Psoas muscle (tissue), 8 donors: Measurements from ENCODE around the gene PRPF6. TPM values are rescaled to one million over a fixed set of nuclear protein-coding genes. Genes with fewer than 3 reads are reported as not detected.
"Not testable (repeated sequence)": the region's sequence is repeated elsewhere in the genome, so short reads cannot be mapped to it uniquely, and the experiment has no call there.

Experiments used
- ATAC-seq, 4 donors: fragments of 200-7000 bp; cut with Tn5 transposase; one replicate each; pipeline ENCODE4 v1.9.1; 2020; ENCODE audit warnings: moderate library complexity in 3 of 4, mild to moderate bottlenecking in 2 of 4
- DNase-seq, 2 donors: peaks; one replicate each; pipeline ENCODE4 v3.0.0-alpha.2; 2020
- H3K27ac ChIP-seq: fragments of 200-600 bp; one replicate; pipeline ENCODE4 v1.8.0; 2022
- H3K27me3 ChIP-seq, 3 donors: fragments of 200-600 bp in 1 of 3; one replicate each; pipeline versions ENCODE4 v1.6.1 to v1.8.0; 2013 to 2022; ENCODE audit warnings: low read length in 2 of 3, mild to moderate bottlenecking in 2 of 3, moderate library complexity in 1 of 3; ENCODE audit not compliant: insufficient read depth in 3 of 3
- H3K36me3 ChIP-seq, 2 donors: fragments of 200-600 bp in 1 of 2; one replicate each; pipeline versions ENCODE4 v1.6.1 to v1.8.0; 2013 to 2022; ENCODE audit warnings: low read depth in 1 of 2, mild to moderate bottlenecking in 1 of 2, moderate library complexity in 1 of 2; ENCODE audit not compliant: insufficient read depth in 1 of 2
- H3K4me1 ChIP-seq: fragments of 200-600 bp; one replicate; pipeline ENCODE4 v1.8.0; 2022
- H3K4me3 ChIP-seq: fragments of 200-600 bp; one replicate; pipeline ENCODE4 v1.8.0; 2022; ENCODE audit warnings: mild to moderate bottlenecking
- H3K9me3 ChIP-seq: fragments of 200-600 bp; one replicate; pipeline ENCODE4 v1.8.0; 2022
- whole genome bisulfite sequencing, 3 donors: extraction: QIAGEN DNeasy Blood & Tissue Kit; methylation state at CpG; one replicate each; pipeline versions ENCODE4 v1.1.6 to v1.1.7; 2013; 5-methylcytosine and 5-hydroxymethylcytosine counted together
- intact Hi-C, 2 donors: fragments of 100-400 bp; cut with DNase I; formaldehyde crosslinking; loops; one replicate each; pipeline versions ENCODE4 v1.11.0 to v1.14.2; 2022
- polyA plus RNA-seq, 3 donors: library from polyadenylated mRNA; stranded (reverse); fragments of 200-250 nt; gene quantifications; one replicate each; pipeline ENCODE4 v1.2.3, GENCODE V29; 2013
- total RNA-seq, 4 donors: library from RNA; stranded (reverse); fragmentation: NEBNext Ultra II Directional in 2 of 4; extraction: Animal tissue kit (Norgen Biotek cat#: 25700) in 2 of 4; gene quantifications; one replicate each; pipeline versions ENCODE4 v1.2.1 to v1.2.4, GENCODE V29; 2021 to 2023
- TF ChIP-seq, protein P1 (sequence below): fragments of 200-600 bp; IDR thresholded peaks from one replicate; pipeline ENCODE4 v1.8.0; 2022; ENCODE audit warnings: antibody characterized with exemption
- donor health status: healthy with polysubstance abuse.
- donor health status: DM: no; HTN: no; CAD: no; lungs with moderate emphysema.
- donor health status: Bipolar disorder and iron deficiency.
- donor health status: healthy.
- donor health status: DM: yes; HTN: yes; CAD: no.
- donor health status: DM: no; HTN: no; CAD: no.
- donor health status: DM: no; HTN: no; CAD: no.
- donor health status: DM: yes; HTN: yes; CAD: no.

PRPF6 gene
- total and polyA plus RNA-seq, 7 donors = 38.8 to 75.4 (median 56.8) TPM

DNA sequence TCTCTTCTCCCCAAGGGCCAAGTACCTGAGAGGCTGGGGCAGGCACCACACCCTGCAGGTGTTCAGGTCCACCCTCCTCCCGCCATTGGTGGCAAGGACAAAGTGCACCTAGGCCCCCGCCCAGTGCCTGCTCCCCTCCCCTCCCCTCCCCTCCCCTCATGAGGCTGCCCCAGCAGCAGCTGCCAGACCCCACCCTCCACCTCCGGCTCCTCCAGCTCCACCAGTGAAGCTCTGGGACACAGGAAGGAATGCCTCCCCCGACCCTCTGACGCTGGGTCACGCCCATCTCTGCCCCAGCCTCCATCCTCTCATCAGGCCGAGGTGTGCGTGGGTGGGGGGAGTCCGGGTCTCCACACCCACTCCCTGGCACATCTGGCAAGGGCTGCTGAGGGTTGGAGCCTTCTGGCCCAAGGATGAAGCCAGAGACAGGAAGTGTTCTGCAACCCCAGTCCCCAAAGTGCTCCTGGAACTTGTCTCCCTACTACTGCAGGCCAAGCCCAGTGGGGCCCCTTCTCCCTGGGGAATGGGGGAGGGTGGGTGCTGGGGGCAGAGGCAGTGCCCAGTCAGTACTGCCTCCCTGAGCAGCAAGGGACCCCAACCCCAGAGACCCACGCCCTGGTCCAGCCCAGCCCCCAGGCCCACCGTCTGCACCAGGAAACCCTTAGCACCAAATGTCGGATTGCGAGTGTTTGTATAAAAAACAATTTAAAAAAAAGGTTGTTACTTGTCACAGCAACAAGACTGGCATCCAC is 23.1 kb upstream of the PRPF6 start:
- H3K36me3 ChIP-seq = peaks cover 0 to 33% of the 10 kb centered on the region in 2 donors
- TF ChIP-seq, protein P1, sequence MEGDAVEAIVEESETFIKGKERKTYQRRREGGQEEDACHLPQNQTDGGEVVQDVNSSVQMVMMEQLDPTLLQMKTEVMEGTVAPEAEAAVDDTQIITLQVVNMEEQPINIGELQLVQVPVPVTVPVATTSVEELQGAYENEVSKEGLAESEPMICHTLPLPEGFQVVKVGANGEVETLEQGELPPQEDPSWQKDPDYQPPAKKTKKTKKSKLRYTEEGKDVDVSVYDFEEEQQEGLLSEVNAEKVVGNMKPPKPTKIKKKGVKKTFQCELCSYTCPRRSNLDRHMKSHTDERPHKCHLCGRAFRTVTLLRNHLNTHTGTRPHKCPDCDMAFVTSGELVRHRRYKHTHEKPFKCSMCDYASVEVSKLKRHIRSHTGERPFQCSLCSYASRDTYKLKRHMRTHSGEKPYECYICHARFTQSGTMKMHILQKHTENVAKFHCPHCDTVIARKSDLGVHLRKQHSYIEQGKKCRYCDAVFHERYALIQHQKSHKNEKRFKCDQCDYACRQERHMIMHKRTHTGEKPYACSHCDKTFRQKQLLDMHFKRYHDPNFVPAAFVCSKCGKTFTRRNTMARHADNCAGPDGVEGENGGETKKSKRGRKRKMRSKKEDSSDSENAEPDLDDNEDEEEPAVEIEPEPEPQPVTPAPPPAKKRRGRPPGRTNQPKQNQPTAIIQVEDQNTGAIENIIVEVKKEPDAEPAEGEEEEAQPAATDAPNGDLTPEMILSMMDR = no peak
- peak overlapping the region; percentile 96 for H3K27ac ChIP-seq
- intact Hi-C loops = no loop called here
- H3K4me1 ChIP-seq = peaks cover 33% of the 10 kb centered on the region
- no peaks in the 10 kb centered on the region for H3K27me3 ChIP-seq
- ATAC-seq = no peak
- WGBS, 3 donors = 42 to 52% (median 45%) methylated on average over 13 of the region's 13 CpGs
- H3K9me3 ChIP-seq = no peaks in the 10 kb centered on the region
- peak overlapping the region; percentile 100 for H3K4me3 ChIP-seq
- DNase-seq = peak in 1 of 2 donors; percentile 67

DNA sequence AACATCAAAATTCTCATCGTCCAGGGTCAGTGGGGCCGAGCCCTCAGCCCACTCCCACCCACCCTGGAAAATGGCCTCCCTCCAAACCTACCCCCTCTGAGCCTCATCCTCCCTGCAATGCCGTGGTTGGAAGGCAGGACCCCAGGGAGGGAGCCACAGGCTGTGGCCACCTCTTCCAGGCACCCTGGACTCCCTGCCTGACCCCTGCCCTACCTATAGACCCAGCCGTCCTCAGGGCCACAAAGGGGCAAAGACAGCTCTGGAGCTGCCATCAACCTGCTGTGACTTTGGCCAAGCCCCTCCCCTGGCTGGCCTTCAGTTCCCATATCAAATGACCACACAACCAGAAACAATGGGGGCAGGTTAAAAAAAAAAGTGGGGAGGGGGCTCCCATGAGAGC is 22.5 kb upstream of the PRPF6 start:
- 58 to 70% (median 60%) methylated on average over 4 of the region's 4 CpGs for WGBS, 3 donors
- Histone ChIP-seq H3K9me3 (no peaks in the 10 kb centered on the region), H3K36me3 (peaks cover 0 to 39% of the 10 kb centered on the region in 2 donors), H3K27ac (peak overlapping the region; percentile 96), H3K27me3 (no peaks in the 10 kb centered on the region), H3K4me1 (peaks cover 29% of the 10 kb centered on the region), H3K4me3 (no peak overlapping the region)
- intact Hi-C loops = no loop called here
- TF ChIP-seq, protein P1 = no peak
- no peak for ATAC-seq
- no peak for DNase-seq

DNA sequence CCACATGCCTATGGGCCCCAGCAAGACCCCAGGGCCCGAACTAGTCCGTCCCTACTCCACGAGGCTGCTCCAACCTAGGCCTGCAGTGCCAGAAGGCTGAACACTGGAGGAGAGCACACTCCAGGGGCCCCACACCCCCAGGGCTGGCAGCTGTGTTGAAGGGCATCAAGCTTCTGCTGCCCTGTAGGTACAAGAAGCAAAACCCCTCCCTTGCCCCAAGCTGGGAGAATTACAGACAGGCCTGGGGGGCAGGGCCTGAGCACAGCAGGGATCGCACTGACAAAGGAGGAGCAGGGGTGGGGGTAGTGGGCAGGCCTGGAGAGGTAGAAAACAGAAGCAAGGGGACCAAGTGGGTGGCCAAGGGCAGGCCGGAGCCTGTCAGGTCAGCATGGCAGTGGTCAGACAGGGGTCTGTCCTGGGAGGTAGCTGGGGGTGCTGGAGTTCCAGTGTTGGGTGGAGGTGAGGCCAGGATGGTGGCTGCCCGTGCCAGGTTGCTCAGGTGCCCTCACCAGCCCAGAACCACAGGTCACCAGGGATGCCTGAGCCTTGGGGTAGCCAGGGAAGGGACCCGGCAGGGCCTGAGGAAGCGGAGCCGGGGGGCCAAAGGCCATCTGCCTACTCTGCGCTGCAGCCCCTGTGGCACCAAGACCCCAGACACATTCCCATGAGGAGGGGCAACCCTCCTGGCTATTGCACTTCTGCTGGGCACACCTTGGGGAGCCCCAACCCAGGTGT is 21.8 kb upstream of the PRPF6 start:
- TF ChIP-seq, protein P1 = no peak
- Histone ChIP-seq H3K27me3 (no peaks in the 10 kb centered on the region), H3K4me1 (peaks cover 23% of the 10 kb centered on the region), H3K4me3 (no peak overlapping the region), H3K36me3 (peaks cover 0 to 46% of the 10 kb centered on the region in 2 donors), H3K9me3 (no peaks in the 10 kb centered on the region), H3K27ac (no peak overlapping the region)
- 76 to 85% (median 80%) methylated on average over 9 to 10 of the region's 10 CpGs for WGBS, 3 donors
- ATAC-seq = no peak
- intact Hi-C loops = no loop called here
- no peak for DNase-seq

DNA sequence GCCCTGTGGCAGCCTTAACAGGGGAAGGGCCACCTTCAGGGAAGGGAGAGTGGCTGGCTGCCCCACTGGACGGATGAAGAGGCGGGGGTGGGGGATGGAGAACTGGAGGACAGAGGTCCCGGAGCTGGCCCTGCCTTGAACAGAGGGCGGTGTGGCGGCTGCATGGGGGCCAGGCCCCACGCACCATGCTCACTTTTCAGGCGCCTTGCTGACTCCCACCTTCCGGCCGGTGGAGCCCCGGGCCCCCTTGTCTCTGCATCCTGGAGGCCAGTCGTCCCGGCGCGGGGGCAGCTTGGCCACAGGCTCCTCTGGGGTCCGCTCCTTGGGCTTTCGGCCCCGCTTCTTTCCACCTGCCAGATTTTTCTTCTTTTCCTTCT is 21.2 kb upstream of the PRPF6 start:
- intact Hi-C loops = no loop called here
- 87 to 92% (median 89%) methylated on average over 16 to 17 of the region's 17 CpGs for WGBS, 3 donors

DNA sequence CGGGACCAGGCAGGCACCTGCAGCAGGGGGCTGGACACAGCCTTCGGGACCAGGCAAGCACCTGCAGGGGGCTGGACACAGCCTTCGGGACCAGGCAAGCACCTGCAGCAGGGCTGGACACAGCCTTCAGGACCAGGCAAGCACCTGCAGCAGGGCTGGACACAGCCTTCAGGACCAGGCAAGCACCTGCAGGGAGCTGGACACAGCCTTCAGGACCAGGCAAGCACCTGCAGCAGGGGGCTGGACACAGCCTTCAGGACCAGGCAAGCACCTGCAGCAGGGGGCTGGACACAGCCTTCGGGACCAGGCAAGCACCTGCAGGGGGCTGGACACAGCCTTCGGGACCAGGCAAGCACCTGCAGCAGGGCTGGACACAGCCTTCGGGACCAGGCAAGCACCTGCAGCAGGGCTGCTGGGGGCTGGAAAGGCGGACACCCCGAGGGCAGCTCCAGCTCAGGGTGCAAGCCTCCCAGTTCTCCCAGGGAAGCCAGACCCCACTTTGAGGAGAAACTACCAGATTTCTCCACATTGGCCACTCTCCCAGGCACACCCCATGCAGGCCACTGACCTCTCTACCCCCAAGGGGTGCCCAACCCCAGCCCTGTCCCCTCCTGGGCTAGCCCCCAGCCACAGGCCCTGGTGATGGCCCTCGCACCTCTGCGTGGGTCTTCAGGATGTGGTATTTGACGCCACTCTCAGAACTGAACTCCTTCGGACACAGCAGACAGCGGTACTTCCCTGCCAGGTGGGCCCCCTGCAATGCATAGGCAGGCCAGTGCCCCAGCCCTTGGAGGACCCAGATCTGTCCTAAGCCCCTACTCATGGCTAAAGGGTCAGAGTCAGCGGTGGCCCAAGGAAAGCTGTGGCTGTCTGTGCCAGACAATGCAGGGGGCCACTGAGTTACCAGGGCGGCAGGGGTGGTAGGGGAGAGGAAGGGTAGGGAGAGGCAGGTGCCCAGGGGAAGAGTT is 20.0 kb upstream of the PRPF6 start:
- H3K36me3 ChIP-seq = peaks cover 0 to 51% of the 10 kb centered on the region in 2 donors
- not testable (repeated sequence) for ATAC-seq
- DNase-seq = peak in 1 of 2 donors; percentile 27

More for the DNA sequence above, 21.2 kb upstream of the PRPF6 start:
- H3K4me3 ChIP-seq = no peak overlapping the region
- H3K27ac ChIP-seq = no peak overlapping the region
- no peaks in the 10 kb centered on the region for H3K9me3 ChIP-seq
- DNase-seq (no peak), ATAC-seq (no peak)
- TF ChIP-seq, protein P1 = no peak
- H3K36me3 ChIP-seq = peaks cover 0 to 51% of the 10 kb centered on the region in 2 donors
- H3K4me1 ChIP-seq = peaks cover 17% of the 10 kb centered on the region
- no peaks in the 10 kb centered on the region for H3K27me3 ChIP-seq

More for the DNA sequence above, 20.0 kb upstream of the PRPF6 start:
- peaks cover 11% of the 10 kb centered on the region for H3K4me1 ChIP-seq
- intact Hi-C loops, H3K27me3 ChIP-seq, H3K27ac ChIP-seq, H3K9me3 ChIP-seq, H3K4me3 ChIP-seq: not testable (repeated sequence)
- WGBS, 3 donors = 88 to 90% (median 89%) methylated on average over 11 to 15 of the region's 15 CpGs
